LNCAP (cell line): Measurements from ENCODE around the gene RABGAP1L.

ENCODE experiments used
- TF ChIP-seq, protein P1 (sequence below): fragments of 450-650 bp; IDR thresholded peaks from 2 replicates; pipeline ENCODE4 v1.5.1; 2017; ENCODE audit warnings: mild to moderate bottlenecking

The RABGAP1L gene

GRCh38 chr1:174569240-174569639, 409.9 kb downstream of the RABGAP1L start:
- TF ChIP-seq, protein P1, sequence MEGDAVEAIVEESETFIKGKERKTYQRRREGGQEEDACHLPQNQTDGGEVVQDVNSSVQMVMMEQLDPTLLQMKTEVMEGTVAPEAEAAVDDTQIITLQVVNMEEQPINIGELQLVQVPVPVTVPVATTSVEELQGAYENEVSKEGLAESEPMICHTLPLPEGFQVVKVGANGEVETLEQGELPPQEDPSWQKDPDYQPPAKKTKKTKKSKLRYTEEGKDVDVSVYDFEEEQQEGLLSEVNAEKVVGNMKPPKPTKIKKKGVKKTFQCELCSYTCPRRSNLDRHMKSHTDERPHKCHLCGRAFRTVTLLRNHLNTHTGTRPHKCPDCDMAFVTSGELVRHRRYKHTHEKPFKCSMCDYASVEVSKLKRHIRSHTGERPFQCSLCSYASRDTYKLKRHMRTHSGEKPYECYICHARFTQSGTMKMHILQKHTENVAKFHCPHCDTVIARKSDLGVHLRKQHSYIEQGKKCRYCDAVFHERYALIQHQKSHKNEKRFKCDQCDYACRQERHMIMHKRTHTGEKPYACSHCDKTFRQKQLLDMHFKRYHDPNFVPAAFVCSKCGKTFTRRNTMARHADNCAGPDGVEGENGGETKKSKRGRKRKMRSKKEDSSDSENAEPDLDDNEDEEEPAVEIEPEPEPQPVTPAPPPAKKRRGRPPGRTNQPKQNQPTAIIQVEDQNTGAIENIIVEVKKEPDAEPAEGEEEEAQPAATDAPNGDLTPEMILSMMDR = no peak

GRCh38 chr1:174572771-174573170, 413.5 kb downstream of the RABGAP1L start:
- TF ChIP-seq, protein P1 = no peak

DNA sequence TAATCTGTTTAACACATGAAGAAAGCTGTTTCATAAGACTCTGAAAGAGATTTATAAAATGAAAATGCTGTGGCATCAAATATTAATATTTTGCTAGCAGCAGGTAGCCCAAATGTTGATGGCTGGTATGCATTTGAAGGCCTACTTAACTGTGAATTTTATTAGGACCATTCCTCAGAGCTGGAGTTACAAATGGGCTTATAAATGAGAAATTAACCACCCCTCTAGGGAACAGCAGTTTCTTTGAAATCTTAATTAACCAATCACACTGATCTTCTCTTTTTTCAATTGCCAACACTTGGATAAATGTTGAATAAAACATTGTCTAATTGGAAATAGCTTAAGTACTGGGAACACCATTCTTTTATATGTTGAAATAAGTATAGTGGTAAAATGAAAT, 418.4 kb downstream of the RABGAP1L start:
- TF ChIP-seq, protein P1 = no peak

DNA sequence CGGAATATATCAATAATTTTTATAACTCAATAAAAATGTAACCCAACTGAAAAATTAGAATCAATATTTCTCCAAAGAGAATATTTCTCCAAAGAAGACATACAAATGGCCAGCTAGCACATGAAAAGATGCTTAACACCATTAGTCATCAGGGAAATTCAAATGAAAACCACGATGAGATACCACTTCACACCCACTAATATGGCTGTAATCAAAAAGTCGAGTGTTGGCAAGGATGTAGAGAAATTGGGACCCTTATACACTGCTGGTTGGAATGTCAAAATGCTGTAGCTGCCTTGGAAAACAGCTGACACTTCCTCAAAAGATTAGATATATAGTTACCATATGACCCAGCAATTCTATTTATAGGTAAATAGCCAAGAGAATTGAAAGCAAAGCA, 421.5 kb downstream of the RABGAP1L start:
- TF ChIP-seq, protein P1 = no peak

DNA sequence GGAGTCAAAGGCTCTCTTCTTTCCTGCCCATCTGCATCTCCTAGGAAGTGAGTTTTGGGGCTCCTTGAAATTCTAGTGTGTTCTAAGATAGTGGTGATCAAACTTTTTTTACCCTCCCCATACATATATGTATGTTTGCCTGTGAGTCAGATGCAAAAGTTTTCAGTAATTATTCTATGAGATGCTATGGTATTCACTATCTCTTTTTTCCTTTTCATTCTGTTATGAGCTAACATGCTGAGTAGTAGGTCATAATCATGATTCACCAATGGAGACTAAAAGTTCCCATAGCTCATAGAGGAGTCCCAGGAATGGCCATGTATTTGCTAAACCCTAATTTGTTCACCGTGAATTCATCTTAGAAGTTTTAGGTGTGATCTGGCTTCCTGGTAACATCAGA, 424.0 kb downstream of the RABGAP1L start:
- TF ChIP-seq, protein P1 = no peak

DNA sequence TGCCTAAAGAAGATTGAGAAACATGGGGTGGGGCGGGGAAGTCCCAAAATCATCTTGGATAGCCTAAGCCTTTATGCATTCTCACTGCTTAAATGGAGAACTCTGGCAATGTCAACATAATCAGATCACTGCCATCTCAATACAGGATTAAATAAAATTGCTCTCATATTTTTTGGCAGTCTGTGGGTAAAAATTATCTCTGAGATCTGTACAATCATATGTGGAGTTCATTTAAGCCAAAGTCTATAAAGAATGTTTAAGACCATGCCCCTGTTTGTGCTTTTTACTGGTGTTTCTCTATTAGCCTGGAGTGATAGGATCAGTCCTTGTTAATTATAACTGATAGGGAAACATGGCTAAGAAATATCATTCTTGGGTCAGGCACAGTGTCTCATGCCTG, 424.8 kb downstream of the RABGAP1L start:
- TF ChIP-seq, protein P1 = no peak

DNA sequence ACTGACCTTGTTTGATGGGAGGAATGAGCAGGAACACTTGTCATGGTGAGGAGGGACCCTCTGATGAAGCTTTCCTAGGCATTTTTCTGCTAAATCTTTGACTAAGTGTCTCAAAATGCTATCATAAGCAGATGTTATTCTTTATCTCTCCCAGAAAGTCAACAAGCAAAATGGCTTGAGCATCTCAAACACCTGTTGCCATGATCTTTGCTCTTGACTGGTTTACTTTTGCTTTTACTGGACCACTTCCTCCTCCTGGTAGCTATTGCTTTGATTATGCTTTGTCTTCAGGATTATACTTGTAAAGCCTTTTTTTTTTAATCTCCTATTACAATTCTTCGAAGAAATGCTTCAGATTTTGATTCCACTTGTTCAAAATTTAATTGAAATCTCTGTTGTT, 445.9 kb downstream of the RABGAP1L start:
- TF ChIP-seq, protein P1 = no peak

GRCh38 chr1:174606471-174606870, 447.2 kb downstream of the RABGAP1L start:
- TF ChIP-seq, protein P1 = no peak
